Activated B cell treated with CpG ODN at 0.5 μM for 24 hours (primary cell): ENCODE data around the gene SUSD4. TPM values are rescaled to one million over a fixed set of nuclear protein-coding genes. Genes with fewer than 3 reads are reported as not detected.
A peak's percentile ranks its signal among the peaks of the same experiment; 100 is the strongest.

Experiments
- ATAC-seq: fragments of 200-7000 bp; cut with Tn5 transposase; one replicate; pipeline ENCODE4 v1.10.0; 2021; ENCODE audit warnings: low read depth, mild to moderate bottlenecking, moderate library complexity
- CTCF ChIA-PET: fragments of 350-600 bp; sonication (Branson Sonifier 250); formaldehyde crosslinking; loops from one replicate; lab custom pipeline; 2021; ENCODE audit warnings: antibody characterized with exemption; lab: Charles Lee
- POLR2A ChIA-PET: fragments of 350-600 bp; sonication (Branson Sonifier 250); formaldehyde crosslinking; loops from one replicate; lab custom pipeline; 2021; ENCODE audit warnings: antibody characterized with exemption; lab: Charles Lee
- DNase-seq: peaks from one replicate; pipeline ENCODE4 v3.0.0; 2022
- H3K27ac Mint-ChIP-seq: one replicate; pipeline ENCODE4 v1.8.0; 2020; ENCODE audit warnings: mixed read lengths
- H3K27me3 Mint-ChIP-seq: one replicate; pipeline ENCODE4 v1.8.0; 2021; ENCODE audit warnings: mixed read lengths
- H3K36me3 Mint-ChIP-seq: one replicate; pipeline ENCODE4 v1.8.0; 2021; ENCODE audit warnings: low read depth, mixed read lengths
- H3K4me1 Mint-ChIP-seq: one replicate; pipeline ENCODE4 v1.8.0; 2021; ENCODE audit warnings: mixed read lengths
- H3K4me3 Mint-ChIP-seq: one replicate; pipeline ENCODE4 v1.8.0; 2020; ENCODE audit warnings: mild to moderate bottlenecking, mixed read lengths
- H3K9me3 Mint-ChIP-seq: one replicate; pipeline ENCODE4 v1.8.0; 2020; ENCODE audit warnings: mixed read lengths
- intact Hi-C: fragments of 100-400 bp; cut with micrococcal nuclease; formaldehyde crosslinking; loops from one replicate; pipeline ENCODE4 v1.15.1; 2024
- total RNA-seq: library from RNA; stranded (reverse); gene quantifications from 2 replicates; pipeline ENCODE4 v1.2.3, GENCODE V29; 2022
- TF ChIP-seq, protein P1 (sequence below): fragments of 200-600 bp; IDR thresholded peaks from one replicate; pipeline ENCODE4 v1.8.0; 2022; ENCODE audit warnings: antibody characterized with exemption, mild to moderate bottlenecking

SUSD4 gene, protein sequence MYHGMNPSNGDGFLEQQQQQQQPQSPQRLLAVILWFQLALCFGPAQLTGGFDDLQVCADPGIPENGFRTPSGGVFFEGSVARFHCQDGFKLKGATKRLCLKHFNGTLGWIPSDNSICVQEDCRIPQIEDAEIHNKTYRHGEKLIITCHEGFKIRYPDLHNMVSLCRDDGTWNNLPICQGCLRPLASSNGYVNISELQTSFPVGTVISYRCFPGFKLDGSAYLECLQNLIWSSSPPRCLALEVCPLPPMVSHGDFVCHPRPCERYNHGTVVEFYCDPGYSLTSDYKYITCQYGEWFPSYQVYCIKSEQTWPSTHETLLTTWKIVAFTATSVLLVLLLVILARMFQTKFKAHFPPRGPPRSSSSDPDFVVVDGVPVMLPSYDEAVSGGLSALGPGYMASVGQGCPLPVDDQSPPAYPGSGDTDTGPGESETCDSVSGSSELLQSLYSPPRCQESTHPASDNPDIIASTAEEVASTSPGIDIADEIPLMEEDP
- total RNA-seq: not detected in 2 replicates

DNA sequence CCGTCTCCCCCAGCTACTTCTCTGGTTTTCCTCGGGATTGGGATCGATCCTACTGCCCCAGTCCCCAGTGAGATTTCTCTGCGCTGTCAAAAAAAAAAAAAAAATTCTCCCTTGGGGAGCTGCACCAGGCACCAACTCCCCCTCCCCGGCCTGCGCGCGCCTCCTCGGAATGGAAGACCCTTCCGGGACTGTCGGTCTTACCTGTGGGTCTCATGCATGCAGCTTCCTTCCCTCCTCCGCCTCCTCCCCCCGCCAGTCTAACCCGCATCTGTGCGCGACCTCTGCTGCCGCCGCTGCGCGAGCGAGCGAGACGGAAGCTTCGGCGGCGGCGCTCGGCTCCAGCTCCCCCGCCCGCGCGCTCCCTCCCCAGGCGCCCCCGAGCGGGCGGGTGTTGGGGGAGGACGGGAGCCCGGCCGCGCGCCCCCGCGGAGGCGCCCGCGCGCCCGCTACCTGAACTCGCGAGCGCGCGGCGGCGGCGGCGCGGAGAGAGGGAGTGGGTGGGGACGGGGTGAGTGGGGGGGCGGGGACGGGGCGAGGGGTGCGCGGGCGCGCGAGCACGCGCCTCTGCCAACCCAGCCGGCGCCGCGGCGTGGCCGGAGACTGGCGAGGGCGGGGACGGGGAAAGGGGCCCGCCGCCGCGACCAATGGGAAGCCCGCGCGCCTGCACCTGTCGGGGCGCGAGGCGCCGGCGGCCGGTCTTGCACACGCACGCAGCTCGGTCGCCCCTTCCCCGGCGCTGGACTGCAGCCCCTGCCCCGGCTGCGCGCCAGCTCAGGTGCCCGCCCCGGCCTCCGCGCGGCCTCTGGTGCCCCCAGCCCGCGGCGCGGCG lies at the start of gene SUSD4:
Gene SUSD4, minus strand, starts transcription at position 321 of the 829 bp plus-strand sequence. CDS start 751 bp downstream, outside the sequence.
- TF ChIP-seq, protein P1, sequence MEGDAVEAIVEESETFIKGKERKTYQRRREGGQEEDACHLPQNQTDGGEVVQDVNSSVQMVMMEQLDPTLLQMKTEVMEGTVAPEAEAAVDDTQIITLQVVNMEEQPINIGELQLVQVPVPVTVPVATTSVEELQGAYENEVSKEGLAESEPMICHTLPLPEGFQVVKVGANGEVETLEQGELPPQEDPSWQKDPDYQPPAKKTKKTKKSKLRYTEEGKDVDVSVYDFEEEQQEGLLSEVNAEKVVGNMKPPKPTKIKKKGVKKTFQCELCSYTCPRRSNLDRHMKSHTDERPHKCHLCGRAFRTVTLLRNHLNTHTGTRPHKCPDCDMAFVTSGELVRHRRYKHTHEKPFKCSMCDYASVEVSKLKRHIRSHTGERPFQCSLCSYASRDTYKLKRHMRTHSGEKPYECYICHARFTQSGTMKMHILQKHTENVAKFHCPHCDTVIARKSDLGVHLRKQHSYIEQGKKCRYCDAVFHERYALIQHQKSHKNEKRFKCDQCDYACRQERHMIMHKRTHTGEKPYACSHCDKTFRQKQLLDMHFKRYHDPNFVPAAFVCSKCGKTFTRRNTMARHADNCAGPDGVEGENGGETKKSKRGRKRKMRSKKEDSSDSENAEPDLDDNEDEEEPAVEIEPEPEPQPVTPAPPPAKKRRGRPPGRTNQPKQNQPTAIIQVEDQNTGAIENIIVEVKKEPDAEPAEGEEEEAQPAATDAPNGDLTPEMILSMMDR: no peak
- peak; percentile 21 for DNase-seq
- peaks cover 18% of the 10 kb centered on the region for H3K4me1 Mint-ChIP-seq
- peak; percentile 66 for ATAC-seq
- H3K27ac Mint-ChIP-seq: no peak within 1 kb of the TSS
- H3K9me3 Mint-ChIP-seq: no peaks in the 10 kb centered on the region
- H3K27me3 Mint-ChIP-seq: peaks cover 51% of the 10 kb centered on the region
- H3K4me3 Mint-ChIP-seq: peak within 1 kb of the TSS; percentile 81
- no peaks in the 10 kb centered on the region for H3K36me3 Mint-ChIP-seq
- intact Hi-C loops: loop anchor here (10.0 kb wide), 1 partner anchor 229 kb away; no protein-coding TSS in a partner anchor
- POLR2A ChIA-PET: no interaction called here
- CTCF ChIA-PET: interaction anchor here (0.8 to 1.3 kb wide), 2 partner anchors 9 to 230 kb away, joined by 3 to 4 read pairs; no protein-coding TSS in a partner anchor

DNA sequence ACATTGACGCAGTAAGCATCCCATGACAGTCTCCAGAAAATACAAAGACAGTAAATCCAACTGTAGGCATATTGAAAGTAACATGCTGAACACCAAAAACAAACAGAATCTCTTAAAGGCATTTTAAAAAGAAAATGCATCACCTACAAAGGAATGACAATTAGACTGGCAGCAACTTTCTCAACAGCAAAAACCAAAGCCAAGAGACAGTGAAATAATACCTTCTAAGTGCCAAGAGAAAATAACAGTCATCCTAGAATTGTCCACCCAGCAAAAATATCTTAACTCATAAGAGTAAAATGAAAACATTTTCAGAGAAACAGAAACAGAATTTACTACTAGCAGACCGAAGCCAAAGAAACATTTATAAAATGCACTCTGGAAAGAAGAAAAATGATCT lies 49.2 kb upstream of the SUSD4 start:
- no peak for ATAC-seq
- Mint-ChIP-seq H3K9me3 (no peaks in the 10 kb centered on the region), H3K4me3 (no peak overlapping the region), H3K36me3 (no peaks in the 10 kb centered on the region), H3K27me3 (peaks cover 2% of the 10 kb centered on the region), H3K27ac (no peak overlapping the region), H3K4me1 (no peaks in the 10 kb centered on the region)
- intact Hi-C loops: no loop called here
- DNase-seq: no peak
- TF ChIP-seq, protein P1: no peak
- ChIA-PET POLR2A (no interaction called here), CTCF (no interaction called here)

DNA sequence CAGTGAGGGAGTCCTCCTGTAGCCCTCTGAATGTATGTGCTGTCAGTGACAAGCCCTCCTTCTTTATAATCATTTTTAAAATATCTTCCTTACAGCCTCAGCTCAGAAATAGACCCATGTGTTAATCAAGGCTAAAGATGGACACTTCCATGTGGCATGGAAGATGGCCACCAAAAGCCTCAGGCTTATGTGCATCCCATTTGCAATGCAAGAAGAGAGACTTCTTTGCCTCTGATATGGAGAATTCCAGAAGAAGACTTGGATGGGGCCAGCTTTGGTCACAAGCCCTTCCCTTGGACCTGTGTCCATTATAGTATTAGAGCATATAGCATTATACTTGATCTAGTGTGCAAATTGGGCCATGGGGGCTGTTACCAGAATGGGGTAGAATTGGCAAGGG lies 47.7 kb upstream of the SUSD4 start:
- Mint-ChIP-seq H3K36me3 (no peaks in the 10 kb centered on the region), H3K27me3 (peaks cover 4% of the 10 kb centered on the region), H3K4me3 (no peak overlapping the region), H3K27ac (no peak overlapping the region), H3K4me1 (no peaks in the 10 kb centered on the region), H3K9me3 (no peaks in the 10 kb centered on the region)
- ChIA-PET CTCF (no interaction called here), POLR2A (no interaction called here)
- intact Hi-C loops: no loop called here
- DNase-seq (no peak), ATAC-seq (no peak)
- TF ChIP-seq, protein P1: no peak

DNA sequence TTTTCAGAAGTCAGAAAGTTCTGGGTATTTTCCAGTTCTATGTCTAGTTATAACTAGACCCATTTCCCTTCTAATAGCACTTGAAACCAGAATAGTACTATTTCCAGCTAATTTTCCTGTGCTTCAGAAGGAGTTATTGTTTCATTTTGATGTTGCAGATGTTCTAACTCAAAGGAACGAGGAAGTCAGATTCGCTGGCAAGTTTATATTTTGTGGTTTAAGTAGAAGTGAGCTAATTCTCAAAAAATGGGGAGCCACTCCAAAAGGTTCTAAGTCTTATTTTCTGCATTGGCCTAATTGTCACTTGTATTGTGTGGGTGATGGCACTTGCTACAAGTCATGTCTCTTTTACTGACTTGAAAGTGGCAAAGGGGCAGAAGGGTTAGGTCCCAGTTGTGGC lies 47.3 kb upstream of the SUSD4 start:
- Mint-ChIP-seq H3K9me3 (no peaks in the 10 kb centered on the region), H3K36me3 (no peaks in the 10 kb centered on the region), H3K27me3 (peaks cover 8% of the 10 kb centered on the region), H3K4me1 (no peaks in the 10 kb centered on the region), H3K27ac (no peak overlapping the region), H3K4me3 (no peak overlapping the region)
- CTCF ChIA-PET: no interaction called here
- intact Hi-C loops: no loop called here
- TF ChIP-seq, protein P1: no peak
- ATAC-seq (no peak), DNase-seq (no peak)
- POLR2A ChIA-PET: no interaction called here

DNA sequence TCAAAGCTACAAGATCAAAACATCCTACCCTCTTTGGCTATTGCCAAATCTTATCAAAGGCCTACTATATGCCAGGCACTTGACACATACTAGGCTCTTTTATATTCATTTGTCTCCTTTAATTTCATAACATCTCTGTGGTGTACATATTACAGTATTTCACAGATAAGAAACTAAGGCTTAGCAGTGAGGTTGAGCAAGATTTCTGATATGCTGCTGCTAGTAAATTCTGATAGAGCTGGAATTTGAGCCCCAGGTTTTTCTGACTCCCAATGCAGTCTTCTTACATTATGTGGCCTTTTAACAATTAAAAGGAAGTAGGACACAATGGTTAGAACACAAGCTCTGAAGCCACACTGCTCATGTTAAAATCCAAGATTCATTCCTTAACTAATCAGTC lies 46.1 kb upstream of the SUSD4 start:
- TF ChIP-seq, protein P1: no peak
- H3K36me3 Mint-ChIP-seq: no peaks in the 10 kb centered on the region
- DNase-seq (no peak), ATAC-seq (no peak)
- H3K4me3 Mint-ChIP-seq: no peak overlapping the region
- H3K27me3 Mint-ChIP-seq: peaks cover 13% of the 10 kb centered on the region
- POLR2A ChIA-PET: no interaction called here
- H3K27ac Mint-ChIP-seq: no peak overlapping the region
- intact Hi-C loops: no loop called here
- no peaks in the 10 kb centered on the region for H3K4me1 Mint-ChIP-seq
- CTCF ChIA-PET: no interaction called here
- no peaks in the 10 kb centered on the region for H3K9me3 Mint-ChIP-seq
